CD4-positive, alpha-beta T cell treated with Interleukin-6 for 4 hours (primary cell): ENCODE results near the gene COL27A1.

Experiments
- DNase-seq: peaks from one replicate; pipeline ENCODE4 v3.0.0-alpha.2; 2020; ENCODE audit warnings: mixed read lengths

COL27A1 gene

GRCh38 chr9:114249424-114250234, 94.3 kb downstream of the COL27A1 start:
- DNase-seq, result no peak

GRCh38 chr9:114250235-114250568, 94.9 kb downstream of the COL27A1 start:
- DNase-seq, result no peak

GRCh38 chr9:114250648-114251047, 95.3 kb downstream of the COL27A1 start:
- no peak for DNase-seq

- no peak for DNase-seq
These were observed 97.1 kb downstream of the COL27A1 start for GRCh38 chr9:114252394-114252793.

GRCh38 chr9:114256827-114257328, 101.5 kb downstream of the COL27A1 start:
- no peak for DNase-seq

- no peak for DNase-seq
These were observed 102.9 kb downstream of the COL27A1 start for GRCh38 chr9:114258218-114258617.

- no peak for DNase-seq
These were observed 103.8 kb downstream of the COL27A1 start for GRCh38 chr9:114258866-114259797.

GRCh38 chr9:114259798-114260523, 104.6 kb downstream of the COL27A1 start:
- no peak for DNase-seq

GRCh38 chr9:114261026-114261425, 105.7 kb downstream of the COL27A1 start:
- DNase-seq, result no peak

GRCh38 chr9:114261987-114262386, 106.7 kb downstream of the COL27A1 start:
- no peak for DNase-seq

GRCh38 chr9:114263853-114264510, 108.6 kb downstream of the COL27A1 start:
- DNase-seq, result no peak

- DNase-seq, result no peak
These were observed 109.6 kb downstream of the COL27A1 start for GRCh38 chr9:114264806-114265550.

GRCh38 chr9:114266969-114267368, 111.6 kb downstream of the COL27A1 start:
- no peak for DNase-seq

- DNase-seq, result no peak
These were observed 113.7 kb downstream of the COL27A1 start for GRCh38 chr9:114269023-114269422.

GRCh38 chr9:114270120-114270975, 115.0 kb downstream of the COL27A1 start:
- DNase-seq, result no peak

GRCh38 chr9:114271556-114272510, 116.5 kb downstream of the COL27A1 start:
- peak; percentile 41 for DNase-seq

- DNase-seq, result no peak
These were observed 117.5 kb downstream of the COL27A1 start for GRCh38 chr9:114272739-114273431.

GRCh38 chr9:114273461-114273881, 118.1 kb downstream of the COL27A1 start:
- DNase-seq, result no peak

GRCh38 chr9:114274217-114274616, 118.9 kb downstream of the COL27A1 start:
- DNase-seq, result no peak
